ENCODE data around the gene DEDD.

- TF ChIP-seq TARDBP (IDR thresholded peaks at IDR 0.05) (no peak), BHLHE40 (IDR thresholded peaks at IDR 0.05; ENCODE audit: borderline replicate concordance) (no peak), L3MBTL2 (conservative IDR thresholded peaks at IDR 0.05) (no peak), ARNT (IDR thresholded peaks at IDR 0.05) (no peak), ZNF384 (IDR thresholded peaks at IDR 0.05) (no peak), PKNOX1 (IDR thresholded peaks at IDR 0.05) (no peak), SP1 (IDR thresholded peaks at IDR 0.05) (no peak), ELF4 (IDR thresholded peaks at IDR 0.05) (no peak), FOXA1 (IDR thresholded peaks at IDR 0.05) (no peak)
These were observed 39.8 kb downstream of the DEDD start for GRCh38 chr1:161092621-161093028.
